ENCODE data around the gene GPR179.
"Not testable (repeated sequence)": the region's sequence is repeated elsewhere in the genome, so short reads cannot be mapped to it uniquely, and the experiment has no call there.

The GPR179 gene

GRCh38 chr17:38288217-38288827 lies 55.4 kb downstream of the GPR179 start:
- TF ChIP-seq, protein P1, sequence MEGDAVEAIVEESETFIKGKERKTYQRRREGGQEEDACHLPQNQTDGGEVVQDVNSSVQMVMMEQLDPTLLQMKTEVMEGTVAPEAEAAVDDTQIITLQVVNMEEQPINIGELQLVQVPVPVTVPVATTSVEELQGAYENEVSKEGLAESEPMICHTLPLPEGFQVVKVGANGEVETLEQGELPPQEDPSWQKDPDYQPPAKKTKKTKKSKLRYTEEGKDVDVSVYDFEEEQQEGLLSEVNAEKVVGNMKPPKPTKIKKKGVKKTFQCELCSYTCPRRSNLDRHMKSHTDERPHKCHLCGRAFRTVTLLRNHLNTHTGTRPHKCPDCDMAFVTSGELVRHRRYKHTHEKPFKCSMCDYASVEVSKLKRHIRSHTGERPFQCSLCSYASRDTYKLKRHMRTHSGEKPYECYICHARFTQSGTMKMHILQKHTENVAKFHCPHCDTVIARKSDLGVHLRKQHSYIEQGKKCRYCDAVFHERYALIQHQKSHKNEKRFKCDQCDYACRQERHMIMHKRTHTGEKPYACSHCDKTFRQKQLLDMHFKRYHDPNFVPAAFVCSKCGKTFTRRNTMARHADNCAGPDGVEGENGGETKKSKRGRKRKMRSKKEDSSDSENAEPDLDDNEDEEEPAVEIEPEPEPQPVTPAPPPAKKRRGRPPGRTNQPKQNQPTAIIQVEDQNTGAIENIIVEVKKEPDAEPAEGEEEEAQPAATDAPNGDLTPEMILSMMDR (IDR thresholded peaks at IDR 0.05; ENCODE audit: insufficient read depth, low read depth, low read length, missing control alignments) = peak; percentile 32
- peak; percentile 8 for DNase-seq (ENCODE audit: low read depth)
- not testable (repeated sequence) for H3K4me3 ChIP-seq (ENCODE audit: low read depth, low read length)

GRCh38 chr17:38286501-38287091 lies 57.2 kb downstream of the GPR179 start:
- peak; percentile 3 for DNase-seq (ENCODE audit: low read depth)

GRCh38 chr17:38285994-38286393 lies 57.8 kb downstream of the GPR179 start:
- not testable (repeated sequence) for H3K4me3 ChIP-seq (ENCODE audit: low read depth, low read length); DNase-seq (ENCODE audit: low read depth)

More at GRCh38 chr17:38286501-38287091, 57.2 kb downstream of the GPR179 start:
- not testable (repeated sequence) for H3K4me3 ChIP-seq (ENCODE audit: low read depth, low read length)
